GM12892 (cell line): ENCODE measurements around the gene P2RX7.
A peak's percentile ranks its signal among the peaks of the same experiment; 100 is the strongest.
"Not testable (repeated sequence)": the region's sequence is repeated elsewhere in the genome, so short reads cannot be mapped to it uniquely, and the experiment has no call there.

Experiments
- DNase-seq: peaks from one replicate; pipeline ENCODE4 v3.0.0; 2011; ENCODE audit not compliant: insufficient read length
- FAIRE-seq: peaks from 2 replicates; lab custom pipeline; 2011; peaks lifted over from hg19 to GRCh38; lab: Jason Lieb, UNC
- POLR2A ChIP-seq: IDR thresholded peaks from 2 replicates; pipeline ENCODE4 v1.6.1; 2011; ENCODE audit warnings: low read depth, low read length, control low read depth
- POLR2AphosphoS5 ChIP-seq: IDR thresholded peaks from 2 replicates; pipeline ENCODE4 v1.6.1; 2011; ENCODE audit warnings: low read depth, low read length, control low read depth
- TAF1 ChIP-seq: IDR thresholded peaks from 2 replicates; pipeline ENCODE4 v1.6.1; 2011; ENCODE audit warnings: low read depth, mild to moderate bottlenecking, control low read depth, low read length, borderline replicate concordance

Gene P2RX7

DNA sequence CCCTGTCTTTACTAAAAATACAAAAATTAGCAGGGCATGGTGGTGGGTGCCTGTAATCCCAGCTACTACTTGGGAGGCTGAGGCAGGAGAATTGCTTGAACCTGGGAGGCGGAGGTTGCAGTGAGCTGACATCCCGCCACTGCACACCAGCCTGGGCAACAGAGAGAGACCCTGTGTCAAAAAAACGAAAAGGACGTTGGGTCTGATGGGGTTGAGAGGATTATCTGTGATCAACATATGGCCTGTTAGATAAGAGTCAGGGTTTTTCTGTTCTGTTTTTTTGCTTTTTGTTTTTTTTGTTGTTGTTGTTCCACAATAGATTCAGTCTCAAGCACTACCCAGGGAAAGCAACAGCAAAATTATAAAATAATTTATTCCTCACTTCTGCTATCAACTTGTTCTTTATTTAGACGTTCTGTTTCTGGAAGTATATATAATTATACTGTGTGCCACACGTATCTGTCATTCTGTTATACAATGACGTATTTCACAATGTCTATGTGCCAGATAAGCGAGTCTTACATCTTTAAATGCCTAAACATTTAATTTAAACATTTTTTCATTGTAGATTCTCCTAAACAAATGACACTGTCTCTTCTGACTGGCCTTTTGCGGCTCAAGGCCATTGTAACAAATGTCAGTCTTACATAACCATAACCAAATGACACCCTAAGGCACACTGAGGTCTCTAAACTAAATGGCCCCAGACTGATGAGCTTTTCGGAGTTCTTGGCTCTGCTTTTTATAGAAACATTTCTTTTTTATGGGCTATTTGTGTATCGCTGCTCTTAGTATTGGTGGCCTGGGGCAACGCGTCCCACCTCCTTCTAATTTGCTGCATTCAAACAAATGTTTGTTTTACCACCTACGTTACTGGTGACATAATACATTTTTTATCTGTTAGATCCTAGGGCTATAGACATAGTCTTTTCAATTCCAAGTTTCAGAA, 70.0 kb downstream of the P2RX7 start:
- DNase-seq (no peak), FAIRE-seq (no peak)
- TF ChIP-seq TAF1 (no peak), POLR2A (no peak)

DNA sequence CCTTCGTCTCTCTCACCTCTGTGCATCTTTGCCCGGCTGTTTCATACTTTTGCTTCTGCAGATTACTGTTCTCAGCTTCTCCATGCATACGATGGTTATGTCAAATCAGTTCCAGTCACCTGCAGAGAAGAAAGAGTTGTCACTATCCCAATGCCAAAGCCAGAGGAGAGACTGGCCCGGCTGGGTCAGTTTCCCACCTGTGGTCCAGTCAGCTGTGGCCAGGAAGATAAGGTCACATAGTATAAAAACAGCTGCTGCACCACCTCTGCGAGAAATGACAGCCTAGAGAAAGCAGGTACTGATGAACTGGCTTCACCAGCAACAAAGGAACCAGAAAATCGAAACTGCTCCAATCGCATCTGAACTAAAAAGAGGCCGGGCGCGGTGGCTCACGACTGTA, 70.8 kb downstream of the P2RX7 start:
- FAIRE-seq (no peak), DNase-seq (no peak)
- TF ChIP-seq POLR2A (no peak), POLR2AphosphoS5 (no peak), TAF1 (no peak)

DNA sequence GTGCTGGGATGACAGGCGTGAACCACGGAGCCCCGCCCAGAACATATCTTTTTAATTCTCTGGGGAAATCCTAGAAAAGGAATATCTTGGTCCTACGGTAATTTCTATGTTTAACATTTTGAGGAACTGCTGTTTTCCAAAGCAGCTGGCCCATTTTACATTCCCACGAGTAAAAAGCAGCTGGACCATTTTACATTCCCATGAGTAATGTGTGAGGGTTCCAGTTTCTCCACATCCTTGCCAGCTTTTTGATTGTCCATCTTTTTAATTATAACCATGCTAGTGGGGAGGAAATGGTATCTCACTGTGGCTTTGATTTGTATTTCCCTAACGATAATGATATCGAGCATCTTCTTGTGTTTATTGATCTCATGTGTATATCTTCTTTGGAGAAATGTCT, 72.8 kb downstream of the P2RX7 start:
- FAIRE-seq: no peak
- TF ChIP-seq TAF1 (no peak), POLR2AphosphoS5 (no peak), POLR2A (no peak)
- no peak for DNase-seq

DNA sequence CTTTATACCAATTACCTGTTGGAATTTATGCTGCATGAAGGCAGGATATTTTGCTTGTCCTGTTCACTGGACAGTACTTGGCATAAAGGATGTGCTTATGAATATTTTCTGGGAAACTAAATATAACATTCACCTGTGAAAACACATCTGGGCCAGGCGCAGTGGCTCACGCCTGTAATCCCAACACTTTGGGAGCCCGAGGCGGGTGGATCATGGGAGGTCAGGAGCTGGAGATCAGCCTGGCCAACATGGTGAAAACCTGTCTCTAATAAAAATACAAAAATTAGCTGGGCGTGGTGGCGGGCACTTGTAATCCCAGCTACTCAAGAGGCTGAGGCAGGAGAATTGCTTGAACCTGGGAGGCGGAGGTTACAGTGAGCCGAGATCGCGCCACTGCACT, 75.9 kb downstream of the P2RX7 start:
- DNase-seq, FAIRE-seq: not testable (repeated sequence)

DNA sequence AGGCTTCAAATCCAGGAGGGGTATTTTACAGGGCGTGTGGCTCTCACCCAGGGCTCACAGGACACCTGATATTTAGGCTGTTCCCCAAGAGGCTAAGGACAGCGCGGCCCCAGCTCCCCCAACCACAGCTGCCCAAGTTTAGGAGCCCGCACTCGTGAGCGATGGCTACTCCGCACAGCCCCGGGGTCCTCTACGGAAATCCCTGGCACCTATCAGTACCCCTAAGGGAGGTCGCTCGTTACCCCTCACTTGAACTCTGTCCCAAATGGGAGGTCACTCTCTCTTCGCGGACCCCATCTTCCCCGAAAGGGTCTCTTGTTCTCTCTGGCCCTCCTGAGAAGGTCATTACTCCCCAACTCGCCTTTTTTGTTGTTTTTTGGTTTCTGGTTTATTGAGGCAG, 76.5 kb downstream of the P2RX7 start:
- no peak for TF ChIP-seq POLR2A
- no peak for TF ChIP-seq TAF1
- no peak for TF ChIP-seq POLR2AphosphoS5
- DNase-seq (no peak), FAIRE-seq (no peak)

DNA sequence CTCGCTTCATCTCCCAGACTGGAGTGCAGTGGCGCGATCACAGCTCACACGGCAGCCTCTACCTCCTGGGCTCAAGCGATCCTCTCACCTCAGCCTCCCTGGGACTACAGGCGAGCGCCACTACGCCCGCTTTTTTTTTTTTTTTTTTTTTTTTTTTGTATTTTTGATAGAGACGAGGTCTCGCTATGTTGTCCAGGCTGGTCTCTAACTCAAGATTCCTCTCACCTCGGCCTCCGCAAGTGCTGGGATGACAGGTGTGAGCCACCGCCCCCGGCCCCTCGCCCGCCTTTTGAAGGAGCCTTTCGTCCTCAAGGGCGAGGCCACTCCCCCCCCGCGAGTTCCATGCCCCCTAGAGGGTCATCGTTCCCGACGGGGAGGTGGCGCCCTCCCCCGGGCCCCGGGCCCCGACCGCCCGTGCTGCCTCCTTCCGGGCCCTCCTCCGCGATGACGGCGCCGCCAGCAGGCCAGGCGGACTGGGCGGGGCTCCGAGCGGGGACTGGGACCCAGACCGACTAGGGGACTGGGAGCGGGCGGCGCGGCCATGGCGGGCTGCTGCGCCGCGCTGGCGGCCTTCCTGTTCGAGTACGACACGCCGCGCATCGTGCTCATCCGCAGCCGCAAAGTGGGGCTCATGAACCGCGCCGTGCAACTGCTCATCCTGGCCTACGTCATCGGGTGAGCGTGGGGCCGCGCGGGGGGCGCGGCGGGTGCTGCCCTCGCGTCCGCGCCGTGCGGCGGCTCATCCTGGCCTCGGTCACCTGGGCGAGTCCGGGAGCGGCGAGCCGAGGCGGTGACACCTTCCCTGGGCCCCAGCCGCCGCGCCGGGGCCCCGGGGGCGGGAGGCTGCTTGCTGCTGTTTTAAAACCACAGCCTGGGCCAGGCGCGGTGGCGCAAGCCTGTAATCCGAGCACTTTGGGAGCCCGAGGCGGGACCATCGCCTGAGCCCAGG, 77.2 kb downstream of the P2RX7 start, which contains the start of gene P2RX4:
P2RX4 (plus strand) TSS at position 506 of the 949 bp plus-strand sequence; CDS start at position 542, 36 bp downstream.
- DNase-seq: peak; percentile 91
- FAIRE-seq: peak; percentile 94
- TF ChIP-seq TAF1 (peak; percentile 80), POLR2AphosphoS5 (peak; percentile 86), POLR2A (peak; percentile 95)

DNA sequence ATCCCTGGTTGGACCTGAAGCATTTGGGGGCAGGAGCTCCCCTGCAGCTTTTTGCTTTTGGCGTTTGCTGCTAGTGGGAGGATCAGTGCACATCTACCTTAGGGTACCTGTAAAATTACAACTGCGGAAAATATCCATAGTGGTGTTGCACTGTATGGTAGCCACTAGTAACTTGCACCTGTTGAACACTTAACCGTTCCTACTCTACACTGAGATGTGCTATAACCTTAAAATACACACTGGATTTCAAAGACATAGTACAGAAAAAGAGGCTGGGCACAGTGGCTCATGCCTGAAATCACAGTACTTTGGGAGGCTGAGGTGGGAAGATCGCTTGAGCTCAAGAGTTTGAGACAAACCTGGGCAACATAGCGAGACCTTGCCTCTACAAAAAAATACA, 80.2 kb downstream of the P2RX7 start:
- TF ChIP-seq POLR2AphosphoS5 (no peak), POLR2A (no peak), TAF1 (no peak)
- FAIRE-seq: no peak
- no peak for DNase-seq

DNA sequence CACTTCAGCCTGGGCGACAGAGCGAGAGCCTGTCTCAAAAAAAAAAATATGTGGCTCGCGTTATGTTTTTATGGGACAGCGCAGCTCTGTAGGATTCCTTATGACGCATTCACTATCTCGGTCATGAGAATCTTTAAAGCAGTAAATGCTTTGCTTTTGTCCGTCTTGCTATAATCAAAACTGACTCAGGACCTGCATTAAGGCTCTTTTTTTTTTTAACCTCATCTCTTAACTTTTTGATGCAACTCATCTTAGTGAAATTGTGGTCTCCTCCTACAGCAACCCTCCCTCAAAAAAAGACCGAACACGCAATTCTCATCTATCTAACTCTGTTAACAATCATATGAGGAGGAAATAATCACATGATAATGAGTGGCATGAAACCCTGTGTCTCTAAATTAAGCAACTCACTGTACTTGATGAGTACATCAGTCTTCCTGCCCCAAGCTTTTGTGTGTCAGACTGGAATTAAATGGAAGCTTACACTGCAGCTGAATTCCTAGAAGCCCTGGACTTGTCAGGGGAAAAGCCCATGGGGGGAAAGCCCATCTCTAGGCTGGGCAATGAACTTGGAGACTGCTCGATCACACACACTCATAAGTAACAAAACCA, 81.6 kb downstream of the P2RX7 start:
- no peak for TF ChIP-seq POLR2A
- TF ChIP-seq POLR2AphosphoS5: no peak
- TF ChIP-seq TAF1: no peak
- DNase-seq (no peak), FAIRE-seq (no peak)

DNA sequence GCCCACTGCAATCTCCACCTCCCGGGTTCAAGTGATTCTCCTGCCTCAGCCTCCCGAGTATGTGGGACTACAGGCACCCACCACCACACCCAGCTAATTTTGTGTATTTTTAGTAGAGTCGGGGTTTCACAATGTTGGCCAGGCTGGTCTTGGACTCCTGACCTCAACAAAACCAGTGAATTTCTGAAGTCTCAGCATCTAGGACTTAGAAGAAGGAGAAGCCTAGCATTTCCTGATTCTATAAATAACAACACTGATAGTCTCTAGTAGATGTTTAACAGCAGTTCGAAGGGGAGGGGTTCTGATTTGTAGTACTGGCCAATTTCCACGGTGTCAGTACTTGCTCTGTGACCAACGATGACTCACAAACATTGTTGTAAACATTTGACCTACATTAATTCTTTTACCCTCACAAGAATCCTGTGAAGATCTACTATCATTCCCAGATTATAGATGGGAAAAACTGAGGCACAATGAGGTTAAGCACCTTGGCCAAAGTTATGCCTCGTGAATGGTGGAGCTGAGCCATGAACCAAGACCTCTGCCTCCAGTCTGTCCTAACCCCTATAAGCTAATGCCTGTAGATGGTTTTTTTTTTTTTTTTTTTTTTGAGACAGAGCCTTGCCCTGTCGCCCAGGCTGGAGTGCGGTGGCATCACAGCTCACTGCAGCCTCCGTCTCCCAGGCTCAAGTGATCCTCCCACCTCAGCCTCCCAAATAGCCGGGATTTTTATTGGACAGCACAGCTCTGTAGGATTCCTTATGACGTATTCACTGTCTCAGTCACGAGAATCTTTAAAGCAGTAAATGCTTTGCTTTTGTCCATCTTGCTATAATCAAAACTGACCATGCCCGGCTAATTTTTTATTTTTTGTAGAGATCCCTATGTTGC, 82.4 kb downstream of the P2RX7 start:
- TF ChIP-seq POLR2A (no peak), POLR2AphosphoS5 (no peak), TAF1 (no peak)
- FAIRE-seq (no peak), DNase-seq (no peak)

DNA sequence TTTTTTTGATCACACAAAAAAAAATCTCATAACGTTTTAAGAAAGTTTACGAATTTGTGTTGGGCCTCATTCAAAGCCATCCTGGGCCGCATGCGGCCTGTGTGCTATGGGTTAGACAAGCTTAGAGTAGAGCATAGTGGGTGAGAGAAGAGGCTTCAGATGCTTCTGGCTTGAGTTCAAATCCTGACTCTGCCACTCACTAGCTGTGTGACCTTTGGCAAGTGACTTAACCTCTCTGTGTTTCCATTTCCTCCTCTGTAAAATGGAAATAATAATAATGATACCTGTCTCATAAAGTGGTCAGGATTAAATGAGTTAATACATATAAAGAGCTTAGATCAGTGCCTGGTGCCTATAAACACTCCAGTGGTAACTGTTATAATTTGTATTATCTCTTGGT, 83.4 kb downstream of the P2RX7 start:
- FAIRE-seq (no peak), DNase-seq (no peak)
- TF ChIP-seq TAF1 (no peak), POLR2AphosphoS5 (no peak), POLR2A (no peak)

DNA sequence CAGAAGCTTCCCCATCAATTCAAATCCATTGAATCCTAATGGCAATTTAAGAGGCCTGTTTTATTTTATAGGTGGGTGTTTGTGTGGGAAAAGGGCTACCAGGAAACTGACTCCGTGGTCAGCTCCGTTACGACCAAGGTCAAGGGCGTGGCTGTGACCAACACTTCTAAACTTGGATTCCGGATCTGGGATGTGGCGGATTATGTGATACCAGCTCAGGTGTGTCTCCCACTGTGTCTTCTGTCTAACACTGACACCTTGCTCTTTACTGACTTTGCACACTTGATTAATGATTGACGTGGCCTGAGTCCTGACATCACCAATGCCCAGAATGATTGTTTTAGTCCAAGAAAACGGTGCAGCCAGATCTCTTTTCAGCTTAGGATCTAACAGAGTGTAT, 84.4 kb downstream of the P2RX7 start:
- no peak for DNase-seq
- TF ChIP-seq POLR2A (no peak), POLR2AphosphoS5 (no peak), TAF1 (no peak)
- FAIRE-seq: no peak
